GM18867 (cell line): ENCODE results near the gene USP4.
"Not testable (repeated sequence)": the region's sequence is repeated elsewhere in the genome, so short reads cannot be mapped to it uniquely, and the experiment has no call there.

Source experiments
- ATAC-seq: cut with Tn5 transposase; IDR thresholded peaks from one replicate; pipeline ENCODE4 v1.9.1; 2021; ENCODE audit warnings: mild to moderate bottlenecking, moderate library complexity; ENCODE audit not compliant: unreplicated experiment

USP4 gene

DNA sequence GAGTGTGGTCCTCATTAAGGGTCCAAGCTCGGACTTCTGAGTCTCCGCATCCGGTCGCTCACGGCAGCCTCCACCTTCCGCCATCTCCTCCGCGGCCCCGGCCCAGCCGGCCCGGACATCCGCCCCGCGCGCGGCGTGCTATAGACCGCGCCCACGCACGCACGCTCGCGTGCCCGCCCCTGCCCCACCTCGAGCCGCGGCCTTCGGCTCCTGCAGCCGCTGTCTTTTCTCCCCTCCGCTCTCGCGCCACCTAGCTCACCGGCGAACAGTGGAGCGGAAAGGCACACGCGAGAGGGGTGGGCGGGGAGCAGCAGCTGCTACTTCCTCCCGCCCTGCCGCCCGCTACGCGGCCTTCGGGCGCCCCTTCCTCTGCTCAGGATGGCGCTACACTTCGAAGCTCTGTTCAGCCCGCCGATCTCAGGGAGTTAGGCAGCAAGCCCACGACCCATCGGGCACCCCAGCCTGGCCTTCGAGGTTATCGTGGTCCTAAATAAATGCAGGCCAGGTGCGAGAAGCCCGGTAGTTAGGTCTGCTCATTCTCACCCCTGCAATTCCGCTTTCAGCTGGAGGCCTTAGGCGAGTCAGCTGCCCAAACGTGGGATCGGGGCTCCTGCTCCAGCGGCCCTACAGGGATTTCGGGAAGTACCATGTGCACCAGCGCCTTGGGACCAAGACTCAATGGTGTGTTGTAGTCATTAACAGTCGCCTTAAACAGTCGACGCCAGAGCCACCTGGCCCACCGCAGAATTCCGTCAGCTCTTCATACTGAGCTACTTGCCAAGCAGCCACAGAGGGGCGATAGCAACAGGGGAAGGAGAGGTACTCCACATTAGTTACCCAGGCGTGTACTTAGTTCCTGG lies at the start of gene USP4:
USP4 (minus strand) TSS at position 113 of the 860 bp plus-strand sequence; CDS start at position 84, 29 bp downstream.
- ATAC-seq = peak; percentile 88

DNA sequence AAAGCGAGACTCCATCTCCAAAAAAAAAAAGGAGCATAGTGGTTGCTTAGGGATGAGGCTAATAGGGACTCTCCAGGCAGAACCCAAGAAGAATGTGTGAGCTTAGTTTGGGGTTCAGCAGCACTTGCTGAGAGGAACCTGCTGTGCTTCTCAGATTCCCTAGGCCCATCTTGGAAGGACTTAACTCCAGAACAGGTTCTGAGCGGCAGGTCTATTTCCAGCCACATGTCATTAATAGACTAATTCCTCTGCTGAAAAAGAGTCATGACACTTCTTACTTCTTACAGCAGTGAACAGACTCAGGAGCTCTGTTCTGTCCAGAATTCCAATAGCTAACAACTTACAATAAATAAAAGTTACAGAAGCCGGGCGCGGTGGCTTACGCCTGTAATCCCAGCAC lies 49.4 kb upstream of the USP4 start:
- no peak for ATAC-seq

GRCh38 chr3:49388289-49388820 lies 48.5 kb upstream of the USP4 start:
- no peak for ATAC-seq

GRCh38 chr3:49387721-49388120 lies 47.9 kb upstream of the USP4 start:
- no peak for ATAC-seq

GRCh38 chr3:49386056-49386756 lies 46.4 kb upstream of the USP4 start:
- ATAC-seq = no peak

DNA sequence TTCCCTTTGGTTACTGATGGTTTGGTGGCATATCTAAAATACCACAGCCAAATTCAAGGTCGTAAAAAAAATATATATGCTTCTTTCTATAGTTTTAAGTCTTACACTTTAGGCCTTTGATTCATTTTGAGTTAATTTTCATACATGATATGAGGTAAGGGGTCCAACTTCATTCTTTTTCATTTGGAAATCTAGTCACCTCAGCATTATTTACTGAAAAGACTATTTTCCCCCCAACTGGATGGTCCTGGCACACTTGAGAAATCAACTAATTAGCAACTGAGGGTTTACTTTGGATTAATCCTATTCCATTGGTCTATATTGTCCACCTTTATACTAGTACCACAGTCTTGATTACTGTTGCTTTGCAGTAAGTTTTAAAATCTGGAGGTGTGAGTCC lies 45.8 kb upstream of the USP4 start:
- ATAC-seq = no peak

GRCh38 chr3:49383387-49383786 lies 43.5 kb upstream of the USP4 start:
- no peak for ATAC-seq

DNA sequence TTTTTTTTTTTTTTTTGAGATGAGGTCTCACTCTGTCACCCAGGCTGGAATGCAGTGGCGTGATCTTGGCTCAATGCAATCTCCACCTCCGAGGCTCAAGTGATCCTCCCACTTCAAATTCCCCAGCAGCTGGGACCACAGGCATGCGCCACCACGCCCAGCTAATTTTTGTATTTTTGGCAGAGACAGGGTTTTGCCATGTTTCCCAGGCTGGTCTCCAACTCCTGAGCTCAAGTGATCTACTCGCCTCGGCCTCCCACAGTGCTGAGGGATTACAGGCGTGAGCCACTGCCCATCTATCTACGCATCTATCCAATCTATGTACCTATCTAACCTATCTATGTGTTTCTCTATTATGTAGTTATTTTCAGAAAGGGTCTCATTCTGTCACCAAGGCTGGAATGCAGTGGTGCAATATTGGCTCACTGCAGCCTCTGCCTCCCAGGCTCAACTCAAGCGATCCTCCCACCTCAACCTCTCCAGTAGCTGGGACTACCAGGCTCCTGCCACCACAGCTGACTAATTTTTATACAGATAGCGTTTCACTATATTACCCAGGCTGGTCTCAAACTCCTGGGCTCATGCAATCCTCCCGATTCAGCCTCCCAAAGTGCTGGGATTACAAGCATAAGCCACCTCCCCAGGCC lies 38.5 kb upstream of the USP4 start:
- no peak for ATAC-seq

- no peak for ATAC-seq
Observed at GRCh38 chr3:49377483-49377882, 37.6 kb upstream of the USP4 start.

GRCh38 chr3:49371946-49372345 lies 32.1 kb upstream of the USP4 start:
- ATAC-seq = no peak

- no peak for ATAC-seq
Observed at GRCh38 chr3:49370585-49371290, 30.9 kb upstream of the USP4 start.

GRCh38 chr3:49362561-49362960 lies 22.7 kb upstream of the USP4 start:
- ATAC-seq = no peak

- ATAC-seq = no peak
Observed at GRCh38 chr3:49359623-49360022, 19.8 kb upstream of the USP4 start.

DNA sequence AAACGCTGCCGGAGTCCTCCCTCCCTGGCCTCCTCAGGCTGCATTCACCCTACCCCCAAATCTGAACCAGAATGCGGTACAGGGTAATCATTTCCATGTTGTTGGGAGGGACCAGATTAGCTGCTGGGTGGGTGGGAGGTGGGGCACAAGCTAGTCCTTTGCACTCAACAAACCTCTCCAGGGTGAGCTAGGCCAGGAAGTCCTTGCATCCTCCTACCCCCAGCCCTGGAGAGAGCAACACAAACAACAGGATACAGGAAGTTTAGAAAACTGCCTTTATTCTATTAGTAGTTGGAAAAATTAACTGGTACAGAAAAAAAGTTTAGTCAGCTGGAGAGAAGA lies 19.0 kb upstream of the USP4 start:
- ATAC-seq = peak; percentile 5

DNA sequence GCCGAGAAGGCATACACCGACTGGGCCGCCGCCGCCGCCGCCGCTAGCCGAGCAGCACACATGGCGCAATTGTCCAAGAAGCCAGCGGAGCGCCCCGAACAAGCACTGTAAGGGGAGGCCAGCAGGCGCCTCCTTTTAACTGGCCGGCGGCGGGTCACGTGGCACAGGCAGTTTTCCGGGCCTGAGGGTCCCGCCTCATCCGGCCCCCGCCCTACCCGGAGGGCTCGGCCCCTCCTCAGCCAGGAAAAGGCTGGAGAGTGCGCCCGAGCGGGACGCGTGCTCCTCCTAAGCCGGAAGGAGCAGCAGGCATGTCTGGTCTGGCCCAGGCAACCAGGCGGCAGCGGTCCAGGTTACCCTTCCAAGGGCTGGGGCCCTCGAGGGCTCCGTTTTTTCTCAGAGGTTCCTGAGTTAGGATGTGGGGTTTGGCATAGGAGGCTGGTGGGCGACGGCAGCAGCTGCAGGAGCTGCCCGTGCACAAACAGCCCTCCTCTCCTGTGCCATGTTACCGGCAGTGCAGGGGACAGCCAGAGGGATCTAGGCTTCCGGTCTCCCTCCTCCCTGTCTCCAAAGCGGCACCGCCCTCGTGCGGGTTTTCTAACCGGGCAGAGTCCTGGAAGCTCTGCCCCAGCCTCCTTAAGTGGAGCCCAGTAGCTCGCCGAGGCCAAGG lies 18.5 kb upstream of the USP4 start, which contains the start of gene GPX1:
GPX1 (minus strand) TSS at position 137 of the 667 bp plus-strand sequence; CDS start at position 62, 75 bp downstream.
- peak; percentile 89 for ATAC-seq

DNA sequence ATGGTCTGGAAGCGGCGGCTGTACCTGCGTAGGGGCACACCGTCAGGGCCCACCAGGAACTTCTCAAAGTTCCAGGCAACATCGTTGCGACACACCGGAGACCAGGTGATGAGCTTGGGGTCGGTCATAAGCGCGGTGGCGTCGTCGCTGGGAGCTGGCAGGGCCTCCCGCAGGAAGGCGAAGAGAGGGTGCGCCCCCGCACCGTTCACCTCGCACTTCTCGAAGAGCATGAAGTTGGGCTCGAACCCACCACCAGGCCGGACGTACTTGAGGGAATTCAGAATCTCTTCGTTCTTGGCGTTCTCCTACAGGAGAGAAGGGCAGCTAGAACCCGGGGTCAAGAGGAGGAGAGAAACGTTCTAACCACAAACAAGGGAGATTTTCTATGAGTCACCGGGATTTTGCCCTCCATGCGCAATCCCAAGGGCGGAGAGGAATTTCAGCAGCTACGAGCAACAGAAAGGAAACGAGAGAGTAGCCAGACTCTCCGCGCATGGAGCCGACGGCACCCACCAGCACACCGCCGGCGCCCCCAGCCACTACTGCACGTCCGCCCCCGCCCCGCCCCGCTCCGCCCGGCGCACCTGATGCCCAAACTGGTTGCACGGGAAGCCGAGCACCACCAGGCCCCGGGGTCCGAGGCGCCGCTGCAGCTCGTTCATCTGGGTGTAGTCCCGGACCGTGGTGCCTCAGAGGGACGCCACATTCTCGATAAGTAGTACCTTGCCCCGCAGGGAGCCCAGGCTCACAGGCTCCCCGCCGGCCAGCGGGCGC lies 17.8 kb upstream of the USP4 start:
- ATAC-seq = peak; percentile 22

GRCh38 chr3:49357095-49357442 lies 17.2 kb upstream of the USP4 start:
- ATAC-seq = not testable (repeated sequence)

DNA sequence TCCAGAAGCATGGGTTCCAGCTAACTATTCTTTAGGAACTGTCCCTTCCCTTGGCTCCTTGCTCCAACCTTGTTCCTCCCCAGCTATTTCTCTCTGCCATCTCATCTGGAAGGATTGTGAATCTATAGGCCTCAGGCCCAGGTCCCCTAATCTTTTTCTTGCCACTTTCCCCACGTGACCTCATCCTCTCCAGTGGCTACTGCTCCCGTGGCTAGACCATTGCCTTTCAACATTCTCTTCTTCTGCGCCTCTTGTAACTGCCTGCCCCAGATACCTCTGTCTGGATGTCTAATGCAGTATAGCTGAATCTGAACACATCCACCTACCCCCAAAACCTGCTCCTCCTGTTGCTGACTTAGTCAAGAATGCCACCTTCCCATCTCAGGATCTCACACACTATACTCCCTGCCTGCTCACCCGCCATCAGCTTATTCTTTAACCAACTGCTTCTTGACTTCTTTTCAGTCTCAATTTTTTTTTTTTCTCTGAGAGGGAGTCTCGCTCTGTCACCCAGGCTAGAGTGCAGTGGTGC lies 13.1 kb upstream of the USP4 start:
- ATAC-seq = no peak

- ATAC-seq = no peak
Observed at GRCh38 chr3:49352281-49352680, 12.4 kb upstream of the USP4 start.
